Measurements from ENCODE around the gene MAGI2. TPM values are rescaled to one million over a fixed set of nuclear protein-coding genes. Genes with fewer than 3 reads are reported as not detected.

MAGI2 gene
- total RNA-seq, 2 donors from 2014 or later, result 10.3 to 19.2 TPM

DNA sequence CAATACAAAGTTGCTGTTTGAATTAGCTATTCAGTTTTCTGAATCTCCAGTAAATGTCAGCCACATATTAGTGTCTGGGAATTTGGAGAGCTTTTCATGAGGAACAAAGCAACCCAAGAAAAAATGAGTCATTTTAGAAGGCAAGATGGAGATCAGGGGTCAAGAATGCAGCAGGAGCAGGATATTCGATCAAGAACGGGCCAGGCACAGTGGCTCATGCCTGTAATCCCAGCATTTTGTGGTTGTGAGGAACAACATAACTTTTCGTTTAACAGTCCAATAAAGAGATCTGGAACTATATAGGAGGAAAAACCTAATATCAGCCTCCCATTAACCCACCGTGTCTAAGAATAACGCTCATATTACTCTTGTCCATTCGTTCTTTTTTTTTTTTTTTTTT is 600.5 kb downstream of the MAGI2 start:
- Histone ChIP-seq H3K27me3 (ENCODE audit: control insufficient read depth, insufficient read depth, low read length, poor library complexity, severe bottlenecking) (no peaks in the 10 kb centered on the region), H3K9me3 (ENCODE audit: control insufficient read depth, low read length) (peaks cover under 1% of the 10 kb centered on the region), H3K36me3 (ENCODE audit: control insufficient read depth, insufficient read depth, low read length) (no peaks in the 10 kb centered on the region), H3K27ac (ENCODE audit: low read depth, low read length) (peak overlapping the region; percentile 57), H3K9ac (ENCODE audit: extremely low read depth, low read length, poor library complexity, severe bottlenecking) (no peak overlapping the region), H3K4me1 (ENCODE audit: control insufficient read depth, insufficient read depth, low read length) (no peaks in the 10 kb centered on the region), H3K4me3 (ENCODE audit: low read length) (no peak overlapping the region)
- Mint-ChIP-seq H3K27me3 (ENCODE audit: insufficient read depth) (no peaks in the 10 kb centered on the region), H3K36me3 (ENCODE audit: low read depth) (no peaks in the 10 kb centered on the region), H3K27ac (no peak overlapping the region), H3K4me1 (peaks cover 3% of the 10 kb centered on the region), H3K9me3 (no peaks in the 10 kb centered on the region), H3K4me3 (no peak overlapping the region)
- WGBS, 2 experiments (ENCODE audit: insufficient coverage in 1 of 2, insufficient read length in 1 of 2), result 97 to 100% methylated on average over 2 to 5 of the region's 6 CpGs
- no peak for DNase-seq
- TF ChIP-seq, protein P1, sequence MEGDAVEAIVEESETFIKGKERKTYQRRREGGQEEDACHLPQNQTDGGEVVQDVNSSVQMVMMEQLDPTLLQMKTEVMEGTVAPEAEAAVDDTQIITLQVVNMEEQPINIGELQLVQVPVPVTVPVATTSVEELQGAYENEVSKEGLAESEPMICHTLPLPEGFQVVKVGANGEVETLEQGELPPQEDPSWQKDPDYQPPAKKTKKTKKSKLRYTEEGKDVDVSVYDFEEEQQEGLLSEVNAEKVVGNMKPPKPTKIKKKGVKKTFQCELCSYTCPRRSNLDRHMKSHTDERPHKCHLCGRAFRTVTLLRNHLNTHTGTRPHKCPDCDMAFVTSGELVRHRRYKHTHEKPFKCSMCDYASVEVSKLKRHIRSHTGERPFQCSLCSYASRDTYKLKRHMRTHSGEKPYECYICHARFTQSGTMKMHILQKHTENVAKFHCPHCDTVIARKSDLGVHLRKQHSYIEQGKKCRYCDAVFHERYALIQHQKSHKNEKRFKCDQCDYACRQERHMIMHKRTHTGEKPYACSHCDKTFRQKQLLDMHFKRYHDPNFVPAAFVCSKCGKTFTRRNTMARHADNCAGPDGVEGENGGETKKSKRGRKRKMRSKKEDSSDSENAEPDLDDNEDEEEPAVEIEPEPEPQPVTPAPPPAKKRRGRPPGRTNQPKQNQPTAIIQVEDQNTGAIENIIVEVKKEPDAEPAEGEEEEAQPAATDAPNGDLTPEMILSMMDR (conservative IDR thresholded peaks at IDR 0.05), result no peak

DNA sequence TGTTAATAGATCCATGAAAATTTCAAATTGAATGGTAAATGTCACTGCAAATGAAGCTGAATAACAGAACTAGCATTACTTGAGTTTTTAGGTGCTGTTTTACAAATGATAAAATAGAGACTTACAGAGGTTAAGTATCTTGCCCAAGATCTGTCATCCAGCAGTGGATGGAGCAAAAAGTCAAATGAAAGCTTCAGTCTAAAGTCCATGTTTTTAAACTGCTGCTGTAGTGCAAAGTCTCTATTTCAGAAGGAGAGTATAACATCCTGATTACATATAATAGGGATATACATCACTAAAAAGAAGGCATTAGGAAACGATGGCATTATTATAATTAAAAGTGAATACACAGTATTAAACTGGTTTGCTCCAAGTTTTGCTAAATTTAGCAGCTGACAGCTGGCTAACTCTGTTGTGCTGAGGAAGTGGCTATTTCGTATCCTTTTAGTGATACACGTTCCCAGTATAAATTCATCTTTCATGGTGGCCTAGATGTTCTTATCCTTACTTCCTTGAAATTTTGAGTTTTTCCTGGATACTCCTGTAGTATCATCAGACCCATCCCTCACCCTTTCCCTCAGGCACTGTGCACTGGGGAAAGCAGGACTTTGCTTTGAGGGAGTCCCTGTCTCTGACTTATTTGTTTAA is 603.2 kb downstream of the MAGI2 start:
- no peaks in the 10 kb centered on the region for H3K36me3 ChIP-seq (ENCODE audit: control insufficient read depth, insufficient read depth, low read length)
- no peaks in the 10 kb centered on the region for H3K27me3 Mint-ChIP-seq (ENCODE audit: insufficient read depth)
- no peak for DNase-seq
- H3K4me1 Mint-ChIP-seq, result peaks cover 8% of the 10 kb centered on the region
- no peaks in the 10 kb centered on the region for H3K9me3 Mint-ChIP-seq
- no peaks in the 10 kb centered on the region for H3K27me3 ChIP-seq (ENCODE audit: control insufficient read depth, insufficient read depth, low read length, poor library complexity, severe bottlenecking)
- H3K9ac ChIP-seq (ENCODE audit: extremely low read depth, low read length, poor library complexity, severe bottlenecking), result no peak overlapping the region
- TF ChIP-seq, protein P1 (conservative IDR thresholded peaks at IDR 0.05), result no peak
- no peaks in the 10 kb centered on the region for H3K36me3 Mint-ChIP-seq (ENCODE audit: low read depth)
- WGBS, 2 experiments (ENCODE audit: insufficient coverage in 1 of 2, insufficient read length in 1 of 2), result 87 to 100% methylated on average over 3 of the region's 3 CpGs
- H3K4me3 Mint-ChIP-seq, result no peak overlapping the region
- no peak overlapping the region for H3K27ac ChIP-seq (ENCODE audit: low read depth, low read length)
- H3K9me3 ChIP-seq (ENCODE audit: control insufficient read depth, low read length), result peaks cover 5% of the 10 kb centered on the region
- H3K27ac Mint-ChIP-seq, result no peak overlapping the region
- no peak overlapping the region for H3K4me3 ChIP-seq (ENCODE audit: low read length)
- no peaks in the 10 kb centered on the region for H3K4me1 ChIP-seq (ENCODE audit: control insufficient read depth, insufficient read depth, low read length)

DNA sequence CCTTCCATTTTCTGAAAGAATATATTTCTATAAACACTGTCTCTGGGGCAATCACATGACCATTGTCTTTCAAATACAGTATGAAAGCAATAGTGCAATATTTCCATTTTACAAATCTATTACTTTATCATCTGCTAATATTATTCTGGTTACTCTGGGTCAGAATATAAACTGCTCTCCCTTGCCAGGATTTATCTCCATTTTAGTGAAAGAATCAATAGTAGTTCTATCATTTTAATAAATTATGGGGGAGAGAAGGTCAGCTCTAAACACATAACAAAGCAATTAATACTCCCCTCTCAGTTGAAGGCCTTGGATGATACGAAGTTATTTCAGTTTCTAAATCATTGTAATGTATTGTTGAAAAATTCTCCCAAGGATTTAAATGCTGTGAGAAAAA is 608.3 kb downstream of the MAGI2 start:
- no peak overlapping the region for H3K4me3 Mint-ChIP-seq
- no peaks in the 10 kb centered on the region for H3K27me3 Mint-ChIP-seq (ENCODE audit: insufficient read depth)
- H3K27ac Mint-ChIP-seq, result no peak overlapping the region
- no peak for DNase-seq
- H3K27ac ChIP-seq (ENCODE audit: low read depth, low read length), result no peak overlapping the region
- H3K9me3 Mint-ChIP-seq, result no peaks in the 10 kb centered on the region
- no peaks in the 10 kb centered on the region for H3K4me1 ChIP-seq (ENCODE audit: control insufficient read depth, insufficient read depth, low read length)
- H3K4me1 Mint-ChIP-seq, result peaks cover 4% of the 10 kb centered on the region
- peaks cover 5% of the 10 kb centered on the region for H3K9me3 ChIP-seq (ENCODE audit: control insufficient read depth, low read length)
- WGBS, 2 experiments (ENCODE audit: insufficient coverage in 1 of 2, insufficient read length in 1 of 2), result 92% methylated on average over 1 of the region's 1 CpG; no CpG with 5 or more reads in 1 of the 2 experiments
- H3K27me3 ChIP-seq (ENCODE audit: control insufficient read depth, insufficient read depth, low read length, poor library complexity, severe bottlenecking), result no peaks in the 10 kb centered on the region
- TF ChIP-seq, protein P1 (conservative IDR thresholded peaks at IDR 0.05), result no peak
- no peaks in the 10 kb centered on the region for H3K36me3 ChIP-seq (ENCODE audit: control insufficient read depth, insufficient read depth, low read length)
- H3K9ac ChIP-seq (ENCODE audit: extremely low read depth, low read length, poor library complexity, severe bottlenecking), result no peak overlapping the region
- no peak overlapping the region for H3K4me3 ChIP-seq (ENCODE audit: low read length)
- H3K36me3 Mint-ChIP-seq (ENCODE audit: low read depth), result no peaks in the 10 kb centered on the region
